A549 (cell line): ENCODE measurements around the gene GPR75. TPM values are rescaled to one million over a fixed set of nuclear protein-coding genes. Genes with fewer than 3 reads are reported as not detected.

Source experiments
- ATAC-seq, 2 experiments: fragments of 200-7000 bp in 1 of 2; fragments of >200 bp in 1 of 2; cut with Nextera tagmentation in 1 of 2; cut with Tn5 transposase in 1 of 2; 3 replicates each; pipeline versions ENCODE4 v1.8.0 to v1.9.1; 2018 to 2020; ENCODE audit warnings: mild to moderate bottlenecking in 1 of 2, moderate library complexity in 1 of 2
- CTCF ChIA-PET: fragments of 300-600 bp; sonication (Branson Sonifier 250); formaldehyde crosslinking; extraction: SDS; loops from one replicate; lab custom pipeline; 2021; ENCODE audit warnings: antibody characterized with exemption, inconsistent platforms; lab: Yijun Ruan, JAX
- POLR2A ChIA-PET: fragments of 350-600 bp; formaldehyde crosslinking; extraction: SDS; loops from one replicate; lab custom pipeline; 2021; ENCODE audit warnings: antibody characterized with exemption, inconsistent platforms; lab: Yijun Ruan, JAX
- DNase-seq, 2 experiments: peaks; one replicate each; pipeline versions ENCODE4 v3.0.0 to v3.0.0-alpha.2; 2011 to 2016; ENCODE audit warnings: low read depth in 1 of 2, low spot score in 1 of 2
- FAIRE-seq: peaks from 2 replicates; lab custom pipeline; 2011; peaks lifted over from hg19 to GRCh38; lab: Jason Lieb, UNC
- H3K27ac ChIP-seq, 2 experiments: fragments of >200 bp; sonication (Bioruptor Twin); formaldehyde crosslinking; 3 replicates each; pipeline ENCODE4 v1.5.1; 2016 to 2017
- H3K4me1 ChIP-seq: fragments of >200 bp; sonication (Bioruptor Twin); formaldehyde crosslinking; 3 replicates; pipeline ENCODE4 v1.6.1; 2016
- H3K4me2 ChIP-seq: fragments of >200 bp; sonication (Bioruptor Twin); formaldehyde crosslinking; 3 replicates; pipeline ENCODE4 v1.6.1; 2016
- H3K4me3 ChIP-seq: fragments of >200 bp; sonication (Bioruptor Twin); formaldehyde crosslinking; 3 replicates; pipeline ENCODE4 v1.5.1; 2016
- H3K9me3 ChIP-seq: fragments of >200 bp; sonication (Bioruptor Twin); formaldehyde crosslinking; 3 replicates; pipeline ENCODE4 v1.6.1; 2016
- CHD2 ChIP-seq: fragments of 150-350 bp; IDR thresholded peaks from 2 replicates; pipeline ENCODE4 v1.6.1; 2014; ENCODE audit warnings: low read length; ENCODE audit not compliant: partially characterized antibody
- CHD4 ChIP-seq: fragments of 200-600 bp; sonication (generic); IDR thresholded peaks from 2 replicates; pipeline ENCODE4 v1.6.1; 2016; ENCODE audit warnings: antibody characterized with exemption, mild to moderate bottlenecking, borderline replicate concordance
- CTCF ChIP-seq: fragments of >200 bp; sonication (Bioruptor Twin); formaldehyde crosslinking; IDR thresholded peaks from 3 replicates; pipeline ENCODE4 v1.5.1; 2016
- EHF ChIP-seq: fragments of 250-450 bp; sonication (Bioruptor Pico); IDR thresholded peaks from 2 replicates; pipeline ENCODE4 v1.5.0; 2020; ENCODE audit warnings: mild to moderate bottlenecking
- GATA3 ChIP-seq: IDR thresholded peaks from 2 replicates; pipeline ENCODE4 v1.6.1; 2012; ENCODE audit warnings: borderline replicate concordance
- HDAC2 ChIP-seq: fragments of 200-600 bp; sonication (generic); IDR thresholded peaks from 2 replicates; pipeline ENCODE4 v1.6.1; 2016
- HOXA7 ChIP-seq: fragments of 250-450 bp; sonication (Bioruptor Pico); IDR thresholded peaks from 2 replicates; pipeline ENCODE4 v1.5.0; 2020; ENCODE audit warnings: mild to moderate bottlenecking, moderate library complexity
- HOXB5 ChIP-seq: fragments of 250-450 bp; sonication (Bioruptor Pico); IDR thresholded peaks from 2 replicates; pipeline ENCODE4 v1.5.0; 2020; ENCODE audit warnings: mild to moderate bottlenecking, moderate library complexity
- JUN ChIP-seq, 2 experiments: fragments of >200 bp; sonication (Bioruptor Twin); formaldehyde crosslinking; IDR thresholded peaks; 2 replicates in 1 of 2; 3 replicates in 1 of 2; pipeline ENCODE4 v1.6.1; 2016 to 2017
- MAFK ChIP-seq: fragments of 450-650 bp; IDR thresholded peaks from 2 replicates; pipeline ENCODE4 v1.6.1; 2014; ENCODE audit not compliant: partially characterized antibody
- PHF8 ChIP-seq: fragments of 200-600 bp; sonication (generic); IDR thresholded peaks from 2 replicates; pipeline ENCODE4 v1.6.1; 2016; ENCODE audit warnings: low read depth, mild to moderate bottlenecking, antibody characterized with exemption, moderate library complexity, borderline replicate concordance
- POLR2AphosphoS2 ChIP-seq: conservative IDR thresholded peaks from 2 replicates; pipeline ENCODE4 v1.6.1; 2012; ENCODE audit warnings: low read length, improper control_type of control experiment, inconsistent platforms
- RCOR1 ChIP-seq: fragments of 150-350 bp; IDR thresholded peaks from 2 replicates; pipeline ENCODE4 v1.6.1; 2014; ENCODE audit warnings: antibody characterized with exemption, low read length, low read depth
- REST ChIP-seq: fragments of 200-600 bp; sonication (generic); IDR thresholded peaks from 2 replicates; pipeline ENCODE4 v1.6.1; 2016; ENCODE audit warnings: antibody characterized with exemption, mild to moderate bottlenecking, moderate library complexity
- RFX5 ChIP-seq: fragments of 450-650 bp; IDR thresholded peaks from 2 replicates; pipeline ENCODE4 v1.7.1; 2014; ENCODE audit warnings: antibody characterized with exemption, mild to moderate bottlenecking, moderate library complexity
- TFCP2L1 ChIP-seq: fragments of 250-450 bp; sonication (Bioruptor Pico); IDR thresholded peaks from 2 replicates; pipeline ENCODE4 v1.5.0; 2021; ENCODE audit warnings: mild to moderate bottlenecking
- WGBS: methylation state at CpG from one replicate; pipeline ENCODE4 v1.1.6; 2017; ENCODE audit errors: missing lambda C conversion rate; 5-methylcytosine and 5-hydroxymethylcytosine counted together
- polyA plus RNA-seq, 4 experiments: library from polyadenylated mRNA; depleted of rRNA in 3 of 4; stranded (reverse); fragments of >200 nt; fragmentation: RNase III in 1 of 4; extraction: RNeasy Plus Mini Kit Qiagen cat#74134 plus additional on column Dnase treatment in 1 of 4; gene quantifications; 2 replicates in 3 of 4; 3 replicates in 1 of 4; pipeline ENCODE4 v1.2.3, GENCODE V29; 2011 to 2017
- TF ChIP-seq, protein P1 (sequence below): IDR thresholded peaks from 2 replicates; pipeline ENCODE4 v1.6.1; 2012; ENCODE audit warnings: low read depth, borderline replicate concordance
- TF ChIP-seq, protein P2 (sequence below): fragments of >200 bp; sonication (Bioruptor Twin); formaldehyde crosslinking; IDR thresholded peaks from 2 replicates; pipeline ENCODE4 v1.6.1; 2016
- TF ChIP-seq, protein P3 (sequence below): fragments of 250-450 bp; sonication (Bioruptor Pico); IDR thresholded peaks from 2 replicates; pipeline ENCODE4 v1.5.0; 2020; ENCODE audit warnings: low read depth, mild to moderate bottlenecking, moderate library complexity

GPR75 gene
- polyA plus RNA-seq, 2 of the 4 experiments (the other 2 are of a cell fraction) = 1.4 to 3.0 TPM

GRCh38 chr2:53818854-53819435 is 40.8 kb downstream of the GPR75 start:
- CTCF ChIA-PET = no interaction called here
- POLR2A ChIA-PET = no interaction called here
- H3K4me2 ChIP-seq = no peak overlapping the region
- ATAC-seq = no peak
- 95% methylated on average over 3 of the region's 3 CpGs for WGBS
- no peaks in the 10 kb centered on the region for H3K9me3 ChIP-seq
- no peak for TF ChIP-seq CHD4
- TF ChIP-seq CTCF = no peak
- TF ChIP-seq GATA3 = no peak
- TF ChIP-seq TFCP2L1 (CRISPR knock-in tag) = no peak
- TF ChIP-seq, protein P1, sequence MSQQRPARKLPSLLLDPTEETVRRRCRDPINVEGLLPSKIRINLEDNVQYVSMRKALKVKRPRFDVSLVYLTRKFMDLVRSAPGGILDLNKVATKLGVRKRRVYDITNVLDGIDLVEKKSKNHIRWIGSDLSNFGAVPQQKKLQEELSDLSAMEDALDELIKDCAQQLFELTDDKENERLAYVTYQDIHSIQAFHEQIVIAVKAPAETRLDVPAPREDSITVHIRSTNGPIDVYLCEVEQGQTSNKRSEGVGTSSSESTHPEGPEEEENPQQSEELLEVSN = no peak
- TF ChIP-seq CHD2 = no peak
- no peak for TF ChIP-seq HDAC2
- no peak for TF ChIP-seq RCOR1
- no peak for TF ChIP-seq HOXB5 (CRISPR knock-in tag)
- no peak for TF ChIP-seq MAFK
- TF ChIP-seq POLR2AphosphoS2 = no peak
- TF ChIP-seq RFX5 = no peak
- TF ChIP-seq REST = no peak
- no peak for TF ChIP-seq PHF8
- TF ChIP-seq EHF (CRISPR knock-in tag) = no peak
- TF ChIP-seq, protein P2, sequence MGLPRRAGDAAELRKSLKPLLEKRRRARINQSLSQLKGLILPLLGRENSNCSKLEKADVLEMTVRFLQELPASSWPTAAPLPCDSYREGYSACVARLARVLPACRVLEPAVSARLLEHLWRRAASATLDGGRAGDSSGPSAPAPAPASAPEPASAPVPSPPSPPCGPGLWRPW = no peak
- H3K4me1 ChIP-seq = no peaks in the 10 kb centered on the region
- no peak overlapping the region for H3K27ac ChIP-seq
- no peak overlapping the region for H3K4me3 ChIP-seq
- no peak for FAIRE-seq
- no peak for DNase-seq

- Histone ChIP-seq H3K27ac (no peak overlapping the region), H3K4me1 (no peaks in the 10 kb centered on the region), H3K9me3 (no peaks in the 10 kb centered on the region), H3K4me2 (no peak overlapping the region), H3K4me3 (no peak overlapping the region)
- CTCF ChIA-PET = no interaction called here
- TF ChIP-seq MAFK = peak; percentile 52
- no peak for TF ChIP-seq HOXA7 (CRISPR knock-in tag)
- TF ChIP-seq JUN (IDR thresholded peaks at IDR 0.05) = no peak
- ATAC-seq (peak in 1 of 2 experiments; percentile 34; a peak in 1 of 6 replicates), DNase-seq (no peak), FAIRE-seq (no peak)
- POLR2A ChIA-PET = no interaction called here
Measured at GRCh38 chr2:53813151-53813550, 46.6 kb downstream of the GPR75 start.

- no peak for DNase-seq
- no peak for ATAC-seq
- Histone ChIP-seq H3K9me3 (no peaks in the 10 kb centered on the region), H3K4me3 (no peak overlapping the region), H3K4me2 (no peak overlapping the region), H3K27ac (no peak overlapping the region), H3K4me1 (no peaks in the 10 kb centered on the region)
- POLR2A ChIA-PET = no interaction called here
- FAIRE-seq = no peak
- TF ChIP-seq, protein P3, sequence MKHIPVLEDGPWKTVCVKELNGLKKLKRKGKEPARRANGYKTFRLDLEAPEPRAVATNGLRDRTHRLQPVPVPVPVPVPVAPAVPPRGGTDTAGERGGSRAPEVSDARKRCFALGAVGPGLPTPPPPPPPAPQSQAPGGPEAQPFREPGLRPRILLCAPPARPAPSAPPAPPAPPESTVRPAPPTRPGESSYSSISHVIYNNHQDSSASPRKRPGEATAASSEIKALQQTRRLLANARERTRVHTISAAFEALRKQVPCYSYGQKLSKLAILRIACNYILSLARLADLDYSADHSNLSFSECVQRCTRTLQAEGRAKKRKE = no peak
- CTCF ChIA-PET = no interaction called here
- WGBS = 94% methylated on average over 3 of the region's 3 CpGs
Measured at GRCh38 chr2:53811601-53812000, 48.2 kb downstream of the GPR75 start.
